HUES64 (cell line): ENCODE results near the gene FUT7.
A peak's percentile ranks its signal among the peaks of the same experiment; 100 is the strongest.

Experiments
- H3K27ac ChIP-seq: 2 replicates; pipeline ENCODE4 v1.7.0; 2013; ENCODE audit warnings: low read depth, low read length, inconsistent platforms
- H3K27me3 ChIP-seq: 2 replicates; pipeline ENCODE4 v1.6.1; 2013; ENCODE audit warnings: mild to moderate bottlenecking, low read length; ENCODE audit not compliant: insufficient read depth
- H3K36me3 ChIP-seq: 2 replicates; pipeline ENCODE4 v1.6.1; 2013; ENCODE audit warnings: mild to moderate bottlenecking, low read length; ENCODE audit not compliant: insufficient read depth
- H3K4me1 ChIP-seq: 2 replicates; pipeline ENCODE4 v1.6.1; 2013; ENCODE audit warnings: mild to moderate bottlenecking, low read length, moderate library complexity; ENCODE audit not compliant: insufficient read depth
- H3K4me3 ChIP-seq: 2 replicates; pipeline ENCODE4 v1.5.1; 2013; ENCODE audit warnings: mild to moderate bottlenecking, low read length, moderate library complexity
- H3K9ac ChIP-seq: 2 replicates; pipeline ENCODE4 v1.6.1; 2013; ENCODE audit warnings: mild to moderate bottlenecking, low read depth, low read length
- H3K9me3 ChIP-seq: 2 replicates; pipeline ENCODE4 v1.6.1; 2013; ENCODE audit warnings: low read depth, low read length; ENCODE audit not compliant: insufficient read depth
- WGBS: fragments of 150-250, 120-280 bp; methylation state at CpG from one replicate; pipeline ENCODE4 v1.1.7; 2013; ENCODE audit warnings: missing lambda C conversion rate; 5-methylcytosine and 5-hydroxymethylcytosine counted together

The FUT7 gene

DNA sequence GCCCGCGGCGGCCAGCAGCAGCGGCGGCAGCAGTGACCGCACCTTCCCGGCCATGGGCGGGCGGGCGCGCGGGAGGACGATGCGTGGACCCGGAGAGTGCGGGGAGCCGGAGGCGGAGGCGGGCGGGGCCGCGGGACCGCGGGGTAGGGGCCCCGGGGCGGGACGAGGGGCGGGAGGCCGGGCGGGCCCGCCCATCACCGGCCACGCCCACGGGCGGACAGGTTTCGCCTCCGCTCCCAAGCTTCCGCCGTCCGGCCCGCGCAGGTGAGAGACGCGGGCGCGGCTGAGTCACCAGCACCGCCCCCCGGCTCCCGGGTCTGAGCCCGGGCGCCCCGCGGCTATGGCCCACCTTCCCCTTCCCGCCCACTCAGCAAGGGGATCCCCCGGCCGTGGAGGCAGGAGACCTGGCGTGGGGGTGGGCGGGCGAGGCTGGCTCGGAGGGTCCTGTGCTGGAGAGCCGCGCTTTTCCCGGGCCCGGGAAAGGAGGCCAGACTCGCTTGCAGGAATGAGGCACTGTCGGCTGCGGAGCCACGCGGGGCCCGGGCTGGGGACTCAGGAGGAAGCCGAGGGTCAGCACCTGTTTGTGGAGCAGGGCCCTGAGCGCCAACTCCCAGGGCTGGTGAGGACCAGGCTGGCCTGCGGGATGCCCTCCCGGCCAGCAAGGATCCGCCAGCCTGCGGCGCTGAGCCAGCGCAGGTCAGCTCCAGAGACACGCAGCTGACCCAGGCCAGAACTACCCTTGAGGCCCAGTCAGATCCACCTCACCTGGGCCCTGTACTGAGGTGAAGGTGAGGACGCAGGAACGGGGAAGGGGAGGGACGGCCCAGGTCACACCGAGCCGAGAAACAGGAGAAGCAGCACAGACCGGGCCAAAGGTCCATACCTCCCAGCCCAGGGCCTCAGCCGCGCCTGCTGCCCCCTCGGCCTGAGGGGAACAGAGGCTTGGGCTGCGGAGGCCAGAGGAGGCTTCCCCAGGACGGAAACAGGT, 22.4 kb upstream of the FUT7 start, which contains the start of gene ENTPD2:
Gene ENTPD2, minus strand, starts transcription at position 118 of the 988 bp plus-strand sequence. Its CDS starts 64 bp downstream, at position 54.
- no peaks in the 10 kb centered on the region for H3K9me3 ChIP-seq
- H3K36me3 ChIP-seq = no peaks in the 10 kb centered on the region
- 15% methylated on average over 90 of the region's 90 CpGs for WGBS
- no peak within 1 kb of the TSS; the same call in 1 of the 2 replicates for H3K9ac ChIP-seq
- H3K4me3 ChIP-seq = peak within 1 kb of the TSS; percentile 50
- no peak within 1 kb of the TSS for H3K27ac ChIP-seq
- H3K27me3 ChIP-seq = peaks cover 68% of the 10 kb centered on the region
- no peaks in the 10 kb centered on the region for H3K4me1 ChIP-seq

DNA sequence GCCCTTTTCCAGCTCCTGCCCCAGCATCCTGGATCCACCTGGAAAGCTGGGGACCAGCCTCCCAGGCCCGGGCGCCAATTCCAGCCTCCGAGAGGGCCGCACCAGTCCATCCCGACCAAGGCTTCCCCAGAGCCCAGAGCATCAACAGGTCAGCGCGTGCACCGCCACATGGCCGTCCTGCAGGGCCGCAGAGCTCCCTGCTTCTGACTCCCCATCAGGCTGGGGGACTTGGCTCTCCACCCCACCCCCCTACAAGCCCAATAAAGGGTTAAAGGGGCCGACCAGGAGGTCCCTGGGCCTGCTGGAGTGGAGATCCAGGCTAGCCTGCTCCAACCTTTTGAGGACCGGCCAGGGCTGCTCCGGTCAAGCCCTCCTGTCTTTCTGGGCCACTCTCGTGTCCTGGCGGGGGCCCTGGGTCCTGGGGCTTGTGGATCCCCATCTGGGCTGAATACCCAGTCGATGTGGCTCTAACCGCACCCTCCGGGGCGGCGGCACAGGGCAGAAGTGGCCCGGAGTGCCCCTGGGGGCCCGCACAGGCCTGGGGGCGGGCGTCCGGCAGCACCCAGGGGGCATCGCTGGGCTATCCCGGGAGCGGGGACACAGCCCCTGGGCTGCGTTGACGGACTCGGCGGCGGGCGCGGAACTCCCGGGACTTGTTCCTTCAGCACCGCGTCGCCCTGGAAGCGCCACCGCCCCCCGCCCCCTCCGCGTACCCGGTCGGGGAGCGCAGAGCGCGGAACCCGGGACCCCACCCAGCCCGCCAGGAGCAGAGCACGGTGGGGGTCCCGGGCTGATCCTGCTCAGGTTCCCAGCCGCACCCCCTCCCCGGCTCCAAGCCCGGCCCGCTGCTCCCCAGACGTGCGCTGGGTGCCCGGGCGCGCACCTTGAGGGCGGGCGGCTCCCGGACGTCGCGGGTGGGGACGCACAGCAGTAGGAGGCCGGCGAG, 21.4 kb upstream of the FUT7 start:
- no peak overlapping the region for H3K27ac ChIP-seq
- no peaks in the 10 kb centered on the region for H3K9me3 ChIP-seq
- peak overlapping the region; percentile 50 for H3K4me3 ChIP-seq
- peaks cover 75% of the 10 kb centered on the region for H3K27me3 ChIP-seq
- no peak overlapping the region for H3K9ac ChIP-seq
- H3K36me3 ChIP-seq = no peaks in the 10 kb centered on the region
- H3K4me1 ChIP-seq = no peaks in the 10 kb centered on the region
- 14% methylated on average over 71 of the region's 71 CpGs for WGBS

DNA sequence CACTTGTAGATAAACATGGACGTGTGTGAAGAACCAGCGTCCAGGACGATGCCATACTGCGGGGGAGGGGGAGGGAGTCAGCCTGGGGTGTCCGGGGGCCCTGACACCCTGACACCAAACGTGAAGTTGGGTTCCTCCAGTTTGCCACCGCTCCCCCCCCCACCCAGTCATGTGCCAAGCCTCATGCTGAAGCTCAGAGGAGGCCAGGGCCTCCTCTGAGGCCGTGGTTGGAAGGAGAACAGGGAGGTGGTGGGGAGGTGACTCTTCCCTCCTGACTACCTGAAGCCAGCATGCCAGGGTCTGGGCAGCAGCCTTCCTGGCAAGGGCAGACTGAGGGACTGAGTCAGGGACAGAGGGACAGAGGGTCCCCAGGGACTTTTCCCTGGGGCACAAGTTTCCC, 20.4 kb upstream of the FUT7 start:
- Histone ChIP-seq H3K9me3 (no peaks in the 10 kb centered on the region), H3K4me3 (no peak overlapping the region), H3K9ac (no peak overlapping the region), H3K36me3 (no peaks in the 10 kb centered on the region), H3K4me1 (no peaks in the 10 kb centered on the region), H3K27me3 (peaks cover 85% of the 10 kb centered on the region), H3K27ac (no peak overlapping the region)
- 72% methylated on average over 7 of the region's 8 CpGs for WGBS

DNA sequence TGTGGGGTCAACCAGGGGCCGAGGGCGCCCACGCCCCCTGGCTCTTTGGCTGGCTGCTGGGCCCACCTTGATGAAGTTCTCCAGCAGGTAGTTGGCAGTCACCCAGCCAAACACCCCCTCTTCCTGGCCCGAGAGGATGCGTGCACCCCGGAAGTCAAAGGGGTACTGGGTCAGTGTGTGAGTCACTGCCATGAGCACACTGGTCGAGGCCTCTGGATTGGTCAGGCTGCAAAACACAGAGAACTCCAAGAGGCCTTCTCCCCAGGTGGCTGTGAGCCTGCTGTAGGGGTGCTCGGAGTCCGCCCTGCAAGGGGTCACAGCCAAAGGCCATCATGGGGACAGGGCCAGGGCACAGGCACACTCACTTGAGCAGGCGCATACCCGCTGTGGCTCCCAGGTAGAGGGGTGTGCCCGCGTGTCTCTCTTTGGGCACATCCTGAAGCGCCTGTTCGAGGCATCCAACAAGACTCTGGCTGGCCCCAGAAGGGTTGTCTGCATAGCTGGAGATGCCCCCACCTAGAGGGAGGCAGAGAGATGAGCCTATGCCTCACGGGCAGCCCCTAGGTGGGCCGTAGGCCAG, 19.3 kb upstream of the FUT7 start:
- H3K9me3 ChIP-seq = no peaks in the 10 kb centered on the region
- H3K27me3 ChIP-seq = peaks cover 92% of the 10 kb centered on the region
- H3K9ac ChIP-seq = no peak overlapping the region
- H3K4me1 ChIP-seq = no peaks in the 10 kb centered on the region
- H3K36me3 ChIP-seq = no peaks in the 10 kb centered on the region
- 92% methylated on average over 17 of the region's 17 CpGs for WGBS
- no peak overlapping the region for H3K27ac ChIP-seq
- H3K4me3 ChIP-seq = no peak overlapping the region

- Histone ChIP-seq H3K9ac (no peak overlapping the region), H3K36me3 (no peaks in the 10 kb centered on the region), H3K4me3 (no peak overlapping the region), H3K27me3 (peaks cover 92% of the 10 kb centered on the region), H3K9me3 (no peaks in the 10 kb centered on the region), H3K27ac (no peak overlapping the region), H3K4me1 (no peaks in the 10 kb centered on the region)
- 79% methylated on average over 5 of the region's 5 CpGs for WGBS
These were observed 18.7 kb upstream of the FUT7 start for GRCh38 chr9:137050570-137050969.

DNA sequence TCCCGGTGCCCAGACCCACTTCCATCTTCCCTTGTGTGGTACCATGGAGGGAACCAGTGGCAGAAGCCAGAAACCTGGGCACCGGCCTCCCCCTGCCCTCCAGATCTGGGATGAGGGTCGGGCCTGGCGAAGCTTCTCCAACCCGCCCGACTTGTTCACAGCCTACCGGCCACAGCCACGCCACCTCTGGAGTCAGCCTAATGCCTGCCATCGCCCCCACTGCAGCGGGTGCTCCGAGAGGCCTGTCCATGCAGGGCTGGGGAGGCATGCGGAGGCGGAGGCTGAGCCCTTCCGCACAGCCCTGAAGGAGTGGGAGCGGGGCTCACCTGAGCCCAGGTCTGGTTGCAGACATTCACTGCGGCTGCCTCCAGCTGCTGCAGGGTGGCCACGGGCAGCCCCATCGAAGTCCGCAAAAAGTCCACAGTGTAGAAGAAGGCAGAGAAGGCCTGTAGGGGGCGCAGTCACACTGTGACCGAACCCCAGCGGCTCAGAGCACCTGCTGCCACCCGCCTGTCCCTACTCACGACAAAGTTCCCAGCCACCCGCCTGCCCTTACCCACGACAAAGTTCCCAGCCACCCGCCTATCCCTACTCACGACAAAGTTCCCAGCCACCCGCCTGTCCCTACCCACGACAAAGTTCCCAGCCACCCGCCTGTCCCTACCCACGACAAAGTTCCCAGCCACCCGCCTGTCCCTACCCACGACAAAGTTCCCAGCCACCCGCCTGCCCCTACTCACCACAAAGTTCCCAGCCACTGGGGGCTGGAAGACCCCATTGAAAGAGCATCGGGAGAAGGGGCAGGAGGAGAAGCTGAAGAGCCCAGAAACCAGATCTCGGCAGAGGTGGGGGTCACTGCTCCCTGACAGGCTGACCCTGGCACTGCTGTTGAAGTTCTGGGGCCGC, 17.9 kb upstream of the FUT7 start:
- H3K4me3 ChIP-seq = no peak overlapping the region
- peaks cover 3% of the 10 kb centered on the region; the same call in 1 of the 2 replicates for H3K4me1 ChIP-seq
- 46% methylated on average over 38 of the region's 38 CpGs for WGBS
- peaks cover 92% of the 10 kb centered on the region for H3K27me3 ChIP-seq
- H3K9me3 ChIP-seq = no peaks in the 10 kb centered on the region
- no peaks in the 10 kb centered on the region for H3K36me3 ChIP-seq
- H3K27ac ChIP-seq = no peak overlapping the region
- H3K9ac ChIP-seq = no peak overlapping the region

DNA sequence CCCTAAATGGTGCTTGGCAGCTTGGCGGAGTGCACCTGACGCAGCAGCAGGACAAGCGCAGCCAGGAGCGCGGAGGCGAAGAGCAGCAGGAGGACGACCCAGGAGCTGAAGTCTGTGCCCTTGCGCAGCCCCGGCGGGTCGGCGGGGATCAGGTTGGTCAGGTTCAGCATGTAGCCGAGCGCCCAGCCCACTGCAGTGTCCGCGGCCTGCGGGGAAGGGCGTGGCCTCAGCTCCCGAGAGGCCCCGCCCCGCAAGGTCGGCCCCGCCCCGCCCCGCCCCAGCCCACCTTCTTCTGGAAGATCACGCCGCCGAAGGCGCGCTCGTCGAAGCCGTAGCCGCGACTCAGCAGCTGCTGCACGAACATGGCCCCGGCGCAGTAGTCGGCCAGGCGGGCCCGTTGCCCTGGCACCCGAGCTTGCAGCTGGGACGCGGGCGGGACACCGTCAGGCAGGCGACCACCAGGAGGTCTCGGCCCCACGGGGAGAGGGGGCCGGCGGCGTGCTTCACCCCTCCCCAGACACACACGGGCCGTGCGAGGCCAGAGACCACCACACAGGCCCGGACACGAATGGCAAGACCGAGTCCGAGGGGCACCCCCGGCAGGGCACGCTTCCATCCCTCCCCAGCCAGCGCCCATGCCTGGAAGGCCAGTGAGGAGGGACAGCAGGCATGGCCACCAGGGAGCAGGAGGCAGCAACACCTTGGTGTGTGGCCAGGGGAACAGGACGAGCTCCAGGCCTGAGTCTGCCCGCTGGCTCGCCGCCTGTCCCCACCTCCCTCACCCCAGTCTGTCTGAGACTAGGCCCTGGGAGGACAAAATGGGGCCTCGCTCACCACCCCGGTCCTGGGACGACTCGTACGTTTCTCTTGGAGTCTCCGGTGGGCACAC, 17.0 kb upstream of the FUT7 start:
- no peak overlapping the region for H3K4me3 ChIP-seq
- peaks cover 3% of the 10 kb centered on the region; the same call in 1 of the 2 replicates for H3K4me1 ChIP-seq
- no peaks in the 10 kb centered on the region for H3K36me3 ChIP-seq
- peaks cover 92% of the 10 kb centered on the region for H3K27me3 ChIP-seq
- H3K9me3 ChIP-seq = no peaks in the 10 kb centered on the region
- no peak overlapping the region for H3K9ac ChIP-seq
- 47% methylated on average over 72 of the region's 72 CpGs for WGBS
- H3K27ac ChIP-seq = no peak overlapping the region

- no peak within 1 kb of the TSS for H3K27ac ChIP-seq
- peaks cover 3% of the 10 kb centered on the region; the same call in 1 of the 2 replicates for H3K4me1 ChIP-seq
- no peaks in the 10 kb centered on the region for H3K36me3 ChIP-seq
- no peak within 1 kb of the TSS for H3K9ac ChIP-seq
- peaks cover 69% of the 10 kb centered on the region for H3K27me3 ChIP-seq
- H3K4me3 ChIP-seq = peak within 1 kb of the TSS; percentile 69
- no peaks in the 10 kb centered on the region for H3K9me3 ChIP-seq
- 1% methylated on average over 57 of the region's 57 CpGs for WGBS
These were observed 14.3 kb upstream of the FUT7 start, which contains the start of gene NPDC1 for GRCh38 chr9:137046088-137046787. Gene NPDC1, minus strand, starts transcription at chr9:137046177. Its CDS starts 188 bp downstream, at chr9:137045989.
